Fibroblast of lung (primary cell): ENCODE results near the gene PAX7. TPM values are rescaled to one million over a fixed set of nuclear protein-coding genes. Genes with fewer than 3 reads are reported as not detected.

Experiments
- DNase-seq, 2 donors: peaks; one replicate each; pipeline versions ENCODE4 v3.0.0 to v3.0.0-alpha.2; 2010; ENCODE audit warnings: low read depth in 2 of 2
- H2AFZ ChIP-seq: 2 replicates; pipeline ENCODE4 v1.5.1; 2012; ENCODE audit warnings: low read length, control low read depth, inconsistent platforms
- H3K27ac ChIP-seq: 2 replicates; pipeline ENCODE4 v1.5.1; 2011; ENCODE audit warnings: low read length, control low read depth; ENCODE audit not compliant: insufficient read depth
- H3K27me3 ChIP-seq: 2 replicates; pipeline ENCODE4 v1.5.1; 2011; ENCODE audit warnings: mild to moderate bottlenecking, low read length; ENCODE audit not compliant: control insufficient read depth, insufficient read depth
- H3K36me3 ChIP-seq: 2 replicates; pipeline ENCODE4 v1.5.1; 2011; ENCODE audit warnings: low read length; ENCODE audit not compliant: control insufficient read depth, insufficient read depth
- H3K4me1 ChIP-seq: 2 replicates; pipeline ENCODE4 v1.5.1; 2011; ENCODE audit warnings: low read length; ENCODE audit not compliant: control insufficient read depth, insufficient read depth; ENCODE audit errors: extremely low read depth
- H3K4me2 ChIP-seq: 2 replicates; pipeline ENCODE4 v1.5.1; 2011; ENCODE audit warnings: low read length, control low read depth; ENCODE audit not compliant: insufficient read depth; ENCODE audit errors: extremely low read depth
- H3K4me3 ChIP-seq, 4 experiments: fragments of 200-600 bp in 1 of 4; sonication (generic) in 1 of 4; replicated peaks in 1 of 4; 2 replicates each; pipeline ENCODE4 v1.5.1; 2011 to 2016; ENCODE audit warnings: low read length in 4 of 4, low read depth in 3 of 4, mild to moderate bottlenecking in 3 of 4, control low read depth in 2 of 4, inconsistent platforms in 1 of 4, mixed read lengths in 1 of 4; ENCODE audit not compliant: insufficient read depth in 1 of 4; ENCODE audit errors: control extremely low read depth in 1 of 4
- H3K79me2 ChIP-seq: 2 replicates; pipeline ENCODE4 v1.5.1; 2012; ENCODE audit warnings: mild to moderate bottlenecking, low read length, inconsistent platforms; ENCODE audit not compliant: control insufficient read depth, insufficient read depth
- H3K9ac ChIP-seq: 2 replicates; pipeline ENCODE4 v1.5.1; 2011; ENCODE audit warnings: mild to moderate bottlenecking, low read length, control low read depth; ENCODE audit not compliant: insufficient read depth
- H3K9me3 ChIP-seq: 2 replicates; pipeline ENCODE4 v1.5.1; 2012; ENCODE audit warnings: low read depth, low read length; ENCODE audit not compliant: control insufficient read depth, insufficient read depth
- H4K20me1 ChIP-seq: 2 replicates; pipeline ENCODE4 v1.5.1; 2011; ENCODE audit warnings: low read length; ENCODE audit not compliant: control insufficient read depth, insufficient read depth; ENCODE audit errors: extremely low read depth
- CTCF ChIP-seq, 2 donors: IDR thresholded peaks in 1 of 2; conservative IDR thresholded peaks in 1 of 2; 1 replicate in 1 of 2; 2 replicates in 1 of 2; pipeline ENCODE4 v1.5.1; 2011 to 2012; ENCODE audit warnings: low read length in 2 of 2, control low read depth in 1 of 2, inconsistent platforms in 1 of 2, low read depth in 1 of 2, mild to moderate bottlenecking in 1 of 2
- EZH2 ChIP-seq: IDR thresholded peaks from 2 replicates; pipeline ENCODE4 v1.5.1; 2012; ENCODE audit warnings: low read length, control low read depth, mild to moderate bottlenecking; ENCODE audit errors: missing control alignments
- polyA plus RNA-seq, 2 donors: library from polyadenylated mRNA; depleted of rRNA in 1 of 2; stranded (reverse) in 1 of 2; unstranded in 1 of 2; fragments of >200 nt; gene quantifications; 2 replicates each; pipeline ENCODE4 v1.2.1, GENCODE V29; 2011 to 2012; ENCODE audit warnings: missing spikeins in 1 of 2
- total RNA-seq: library from RNA; depleted of rRNA; stranded (reverse); fragments of >200 nt; gene quantifications from 2 replicates; pipeline ENCODE4 v1.2.1, GENCODE V29; 2014

The PAX7 gene
- total and polyA plus RNA-seq, 2 donors (not counting 1 experiment from before 2014, with no cell fraction given), result not detected

DNA sequence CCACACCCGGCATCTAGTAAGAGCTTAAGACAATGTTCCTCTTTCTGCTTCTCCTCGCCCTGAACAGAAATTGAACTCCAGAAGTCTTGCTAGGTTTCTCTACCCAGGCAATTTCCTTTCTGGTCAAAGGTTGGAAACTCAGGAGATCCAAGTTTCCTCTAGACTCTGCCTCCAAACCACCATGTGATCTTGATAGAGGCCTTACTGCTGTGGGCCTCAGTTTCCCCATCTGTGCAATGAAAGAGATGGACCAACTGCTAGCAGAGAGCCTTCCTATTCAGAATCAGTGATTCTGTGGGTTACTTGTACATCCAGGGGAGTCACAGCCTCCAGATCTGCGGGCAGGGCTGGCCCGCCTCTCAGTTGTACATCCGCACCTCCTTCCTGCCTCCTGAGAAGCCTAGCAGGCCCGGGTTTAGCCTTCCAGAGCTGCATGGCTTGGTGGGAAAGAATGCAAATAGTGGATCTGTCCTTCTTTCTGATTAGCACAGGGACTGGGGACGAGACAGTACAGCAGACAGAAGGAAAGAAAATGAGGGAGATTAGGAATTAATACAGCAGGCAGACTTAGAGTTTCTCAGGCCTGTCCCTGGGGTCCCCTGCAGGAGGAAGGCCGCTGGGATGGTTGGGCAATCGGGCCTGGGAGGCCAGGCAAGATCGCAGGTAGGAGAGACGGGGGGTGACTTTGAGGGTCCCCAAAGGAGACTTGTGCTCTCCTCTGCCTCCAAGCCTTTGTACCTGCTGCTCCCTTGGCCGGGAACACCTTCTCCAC is 83.9 kb downstream of the PAX7 start:
- no peak for DNase-seq
- Histone ChIP-seq H3K9ac (no peak overlapping the region), H2AFZ (no peak overlapping the region), H3K27ac (no peak overlapping the region), H3K9me3 (no peaks in the 10 kb centered on the region), H3K4me3 (no peak overlapping the region), H3K36me3 (no peaks in the 10 kb centered on the region), H4K20me1 (no peaks in the 10 kb centered on the region), H3K27me3 (peaks cover 4% of the 10 kb centered on the region), H3K4me1 (no peaks in the 10 kb centered on the region), H3K79me2 (no peaks in the 10 kb centered on the region), H3K4me2 (no peak overlapping the region)
- TF ChIP-seq CTCF (conservative IDR thresholded peaks at IDR 0.05 in 1 of 2, IDR thresholded peaks at IDR 0.05 in 1 of 2; ENCODE audit: low read depth in 1 of 2, low read length in 2 of 2), result no peak
- no peak for TF ChIP-seq EZH2

GRCh38 chr1:18716112-18716784 is 85.6 kb downstream of the PAX7 start:
- no peak for DNase-seq
- peaks cover 4% of the 10 kb centered on the region for H3K27me3 ChIP-seq

More at GRCh38 chr1:18716112-18716784, 85.6 kb downstream of the PAX7 start:
- no peak overlapping the region for H3K4me3 ChIP-seq
- no peaks in the 10 kb centered on the region for H4K20me1 ChIP-seq
- no peaks in the 10 kb centered on the region for H3K36me3 ChIP-seq
- no peak overlapping the region for H3K4me2 ChIP-seq
- H3K9ac ChIP-seq, result no peak overlapping the region
- no peak overlapping the region for H2AFZ ChIP-seq
- no peak for TF ChIP-seq CTCF (conservative IDR thresholded peaks at IDR 0.05 in 1 of 2, IDR thresholded peaks at IDR 0.05 in 1 of 2; ENCODE audit: low read depth in 1 of 2, low read length in 2 of 2)
- peak; percentile 56 for TF ChIP-seq EZH2
- H3K27ac ChIP-seq, result no peak overlapping the region
- H3K9me3 ChIP-seq, result no peaks in the 10 kb centered on the region
- no peaks in the 10 kb centered on the region for H3K4me1 ChIP-seq
- no peaks in the 10 kb centered on the region for H3K79me2 ChIP-seq
